Fibroblast of lung (primary cell): ENCODE measurements around the gene SMC2. TPM values are rescaled to one million over a fixed set of nuclear protein-coding genes. Genes with fewer than 3 reads are reported as not detected.

Source experiments
- DNase-seq, 2 donors: peaks; one replicate each; pipeline versions ENCODE4 v3.0.0 to v3.0.0-alpha.2; 2010; ENCODE audit warnings: low read depth in 2 of 2
- H2AFZ ChIP-seq: 2 replicates; pipeline ENCODE4 v1.5.1; 2012; ENCODE audit warnings: low read length, control low read depth, inconsistent platforms
- H3K27ac ChIP-seq: 2 replicates; pipeline ENCODE4 v1.5.1; 2011; ENCODE audit warnings: low read length, control low read depth; ENCODE audit not compliant: insufficient read depth
- H3K27me3 ChIP-seq: 2 replicates; pipeline ENCODE4 v1.5.1; 2011; ENCODE audit warnings: mild to moderate bottlenecking, low read length; ENCODE audit not compliant: control insufficient read depth, insufficient read depth
- H3K36me3 ChIP-seq: 2 replicates; pipeline ENCODE4 v1.5.1; 2011; ENCODE audit warnings: low read length; ENCODE audit not compliant: control insufficient read depth, insufficient read depth
- H3K4me1 ChIP-seq: 2 replicates; pipeline ENCODE4 v1.5.1; 2011; ENCODE audit warnings: low read length; ENCODE audit not compliant: control insufficient read depth, insufficient read depth; ENCODE audit errors: extremely low read depth
- H3K4me2 ChIP-seq: 2 replicates; pipeline ENCODE4 v1.5.1; 2011; ENCODE audit warnings: low read length, control low read depth; ENCODE audit not compliant: insufficient read depth; ENCODE audit errors: extremely low read depth
- H3K4me3 ChIP-seq, 4 experiments: fragments of 200-600 bp in 1 of 4; sonication (generic) in 1 of 4; replicated peaks in 1 of 4; 2 replicates each; pipeline ENCODE4 v1.5.1; 2011 to 2016; ENCODE audit warnings: low read length in 4 of 4, low read depth in 3 of 4, mild to moderate bottlenecking in 3 of 4, control low read depth in 2 of 4, inconsistent platforms in 1 of 4, mixed read lengths in 1 of 4; ENCODE audit not compliant: insufficient read depth in 1 of 4; ENCODE audit errors: control extremely low read depth in 1 of 4
- H3K79me2 ChIP-seq: 2 replicates; pipeline ENCODE4 v1.5.1; 2012; ENCODE audit warnings: mild to moderate bottlenecking, low read length, inconsistent platforms; ENCODE audit not compliant: control insufficient read depth, insufficient read depth
- H3K9ac ChIP-seq: 2 replicates; pipeline ENCODE4 v1.5.1; 2011; ENCODE audit warnings: mild to moderate bottlenecking, low read length, control low read depth; ENCODE audit not compliant: insufficient read depth
- H3K9me3 ChIP-seq: 2 replicates; pipeline ENCODE4 v1.5.1; 2012; ENCODE audit warnings: low read depth, low read length; ENCODE audit not compliant: control insufficient read depth, insufficient read depth
- H4K20me1 ChIP-seq: 2 replicates; pipeline ENCODE4 v1.5.1; 2011; ENCODE audit warnings: low read length; ENCODE audit not compliant: control insufficient read depth, insufficient read depth; ENCODE audit errors: extremely low read depth
- CTCF ChIP-seq, 2 donors: IDR thresholded peaks in 1 of 2; conservative IDR thresholded peaks in 1 of 2; 1 replicate in 1 of 2; 2 replicates in 1 of 2; pipeline ENCODE4 v1.5.1; 2011 to 2012; ENCODE audit warnings: low read length in 2 of 2, control low read depth in 1 of 2, inconsistent platforms in 1 of 2, low read depth in 1 of 2, mild to moderate bottlenecking in 1 of 2
- EZH2 ChIP-seq: IDR thresholded peaks from 2 replicates; pipeline ENCODE4 v1.5.1; 2012; ENCODE audit warnings: low read length, control low read depth, mild to moderate bottlenecking; ENCODE audit errors: missing control alignments
- polyA plus RNA-seq, 2 donors: library from polyadenylated mRNA; depleted of rRNA in 1 of 2; stranded (reverse) in 1 of 2; unstranded in 1 of 2; fragments of >200 nt; gene quantifications; 2 replicates each; pipeline ENCODE4 v1.2.1, GENCODE V29; 2011 to 2012; ENCODE audit warnings: missing spikeins in 1 of 2
- total RNA-seq: library from RNA; depleted of rRNA; stranded (reverse); fragments of >200 nt; gene quantifications from 2 replicates; pipeline ENCODE4 v1.2.1, GENCODE V29; 2014

The SMC2 gene
- total and polyA plus RNA-seq, 2 donors (not counting 1 experiment from before 2014, with no cell fraction given), result 8.9 to 12.6 TPM

DNA sequence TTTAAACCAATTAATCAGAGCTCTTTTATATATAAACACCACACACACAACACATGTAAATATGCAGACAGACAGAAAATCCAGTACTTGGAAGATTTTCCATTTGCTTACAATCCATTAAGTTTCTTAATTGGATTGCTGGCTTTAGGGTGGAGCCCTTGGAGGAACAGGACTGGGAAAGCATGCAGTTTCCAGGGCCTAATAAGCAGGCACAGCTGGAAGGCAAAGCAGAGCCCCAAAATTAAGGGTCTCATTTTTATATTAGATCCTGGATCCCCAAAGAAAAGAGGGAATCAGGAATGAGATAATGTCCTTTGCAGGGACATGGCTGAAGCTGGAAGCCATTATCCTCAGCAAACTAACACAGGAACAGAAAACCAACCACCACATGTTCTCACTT, 13.1 kb upstream of the SMC2 start:
- Histone ChIP-seq H3K27ac (no peak overlapping the region), H3K4me2 (no peak overlapping the region), H2AFZ (no peak overlapping the region), H3K9me3 (no peaks in the 10 kb centered on the region), H3K27me3 (no peaks in the 10 kb centered on the region), H3K9ac (no peak overlapping the region), H3K4me1 (peaks cover 5% of the 10 kb centered on the region), H3K36me3 (no peaks in the 10 kb centered on the region), H4K20me1 (no peaks in the 10 kb centered on the region), H3K4me3 (no peak overlapping the region), H3K79me2 (no peaks in the 10 kb centered on the region)
- no peak for TF ChIP-seq EZH2
- no peak for TF ChIP-seq CTCF (conservative IDR thresholded peaks at IDR 0.05 in 1 of 2, IDR thresholded peaks at IDR 0.05 in 1 of 2; ENCODE audit: low read depth in 1 of 2, low read length in 2 of 2)
- DNase-seq, result no peak

- no peaks in the 10 kb centered on the region for H4K20me1 ChIP-seq
- H3K9me3 ChIP-seq, result no peaks in the 10 kb centered on the region
- no peaks in the 10 kb centered on the region for H3K36me3 ChIP-seq
- H2AFZ ChIP-seq, result no peak overlapping the region
- no peaks in the 10 kb centered on the region for H3K27me3 ChIP-seq
- DNase-seq, result no peak
- no peak overlapping the region for H3K27ac ChIP-seq
- TF ChIP-seq EZH2 (no peak), CTCF (conservative IDR thresholded peaks at IDR 0.05 in 1 of 2, IDR thresholded peaks at IDR 0.05 in 1 of 2; ENCODE audit: low read depth in 1 of 2, low read length in 2 of 2) (no peak)
- H3K4me1 ChIP-seq, result no peaks in the 10 kb centered on the region
- H3K4me2 ChIP-seq, result no peak overlapping the region
- no peak overlapping the region for H3K9ac ChIP-seq
- no peaks in the 10 kb centered on the region for H3K79me2 ChIP-seq
- H3K4me3 ChIP-seq, result no peak overlapping the region
Measured at GRCh38 chr9:104082168-104082567, 11.9 kb upstream of the SMC2 start.

- no peak overlapping the region for H3K9ac ChIP-seq
- no peaks in the 10 kb centered on the region for H3K27me3 ChIP-seq
- H3K9me3 ChIP-seq, result no peaks in the 10 kb centered on the region
- H2AFZ ChIP-seq, result no peak overlapping the region
- no peaks in the 10 kb centered on the region for H4K20me1 ChIP-seq
- no peaks in the 10 kb centered on the region for H3K79me2 ChIP-seq
- H3K4me1 ChIP-seq, result no peaks in the 10 kb centered on the region
- no peak overlapping the region for H3K4me3 ChIP-seq
- H3K4me2 ChIP-seq, result no peak overlapping the region
- no peak overlapping the region for H3K27ac ChIP-seq
- TF ChIP-seq CTCF (conservative IDR thresholded peaks at IDR 0.05 in 1 of 2, IDR thresholded peaks at IDR 0.05 in 1 of 2; ENCODE audit: low read depth in 1 of 2, low read length in 2 of 2), result no peak
- no peak for TF ChIP-seq EZH2
- H3K36me3 ChIP-seq, result no peaks in the 10 kb centered on the region
- DNase-seq, result no peak
Measured at GRCh38 chr9:104085525-104085924, 8.6 kb upstream of the SMC2 start.
